ENCODE measurements around the gene NMT1.
A peak's percentile ranks its signal among the peaks of the same experiment; 100 is the strongest.

NMT1 gene

GRCh38 chr17:45060797-45061605, at the start of gene NMT1:
Gene NMT1 (plus strand): TSS chr17:45061317. CDS start chr17:45061330, 13 bp downstream.
- DNase-seq = peak; percentile 99

GRCh38 chr17:45011767-45012166, 49.4 kb upstream of the NMT1 start:
- DNase-seq = no peak

GRCh38 chr17:45013021-45013997, 47.8 kb upstream of the NMT1 start:
- no peak for DNase-seq

GRCh38 chr17:45016237-45016636, 44.9 kb upstream of the NMT1 start:
- no peak for DNase-seq

GRCh38 chr17:45016823-45017222, 44.3 kb upstream of the NMT1 start:
- DNase-seq = no peak

GRCh38 chr17:45018514-45018847, 42.6 kb upstream of the NMT1 start:
- no peak for DNase-seq

- peak; percentile 11 for DNase-seq
Measured at GRCh38 chr17:45018848-45019711, 42.0 kb upstream of the NMT1 start.

GRCh38 chr17:45020354-45021138, 40.6 kb upstream of the NMT1 start:
- no peak for DNase-seq

GRCh38 chr17:45021607-45022287, 39.4 kb upstream of the NMT1 start:
- peak; percentile 15 for DNase-seq

- DNase-seq = no peak
Measured at GRCh38 chr17:45022288-45022648, 38.8 kb upstream of the NMT1 start.

- no peak for DNase-seq
Measured at GRCh38 chr17:45022655-45023339, 38.3 kb upstream of the NMT1 start.

- DNase-seq = no peak
Measured at GRCh38 chr17:45029096-45029495, 32.0 kb upstream of the NMT1 start.

- no peak for DNase-seq
Measured at GRCh38 chr17:45029758-45030423, 31.2 kb upstream of the NMT1 start.

GRCh38 chr17:45030733-45031132, 30.4 kb upstream of the NMT1 start:
- no peak for DNase-seq

- DNase-seq = no peak
Measured at GRCh38 chr17:45031231-45032173, 29.6 kb upstream of the NMT1 start.

- DNase-seq = no peak
Measured at GRCh38 chr17:45032174-45032541, 29.0 kb upstream of the NMT1 start.

GRCh38 chr17:45034599-45034998, 26.5 kb upstream of the NMT1 start:
- DNase-seq = no peak

- DNase-seq = no peak
Measured at GRCh38 chr17:45035848-45036247, 25.3 kb upstream of the NMT1 start.

GRCh38 chr17:45036691-45037090, 24.4 kb upstream of the NMT1 start:
- DNase-seq = no peak
